ENCODE results near the gene SATB2.

GRCh38 chr2:199452991-199453379, 4.8 kb downstream of the SATB2 start:
- TF ChIP-seq, protein P1, sequence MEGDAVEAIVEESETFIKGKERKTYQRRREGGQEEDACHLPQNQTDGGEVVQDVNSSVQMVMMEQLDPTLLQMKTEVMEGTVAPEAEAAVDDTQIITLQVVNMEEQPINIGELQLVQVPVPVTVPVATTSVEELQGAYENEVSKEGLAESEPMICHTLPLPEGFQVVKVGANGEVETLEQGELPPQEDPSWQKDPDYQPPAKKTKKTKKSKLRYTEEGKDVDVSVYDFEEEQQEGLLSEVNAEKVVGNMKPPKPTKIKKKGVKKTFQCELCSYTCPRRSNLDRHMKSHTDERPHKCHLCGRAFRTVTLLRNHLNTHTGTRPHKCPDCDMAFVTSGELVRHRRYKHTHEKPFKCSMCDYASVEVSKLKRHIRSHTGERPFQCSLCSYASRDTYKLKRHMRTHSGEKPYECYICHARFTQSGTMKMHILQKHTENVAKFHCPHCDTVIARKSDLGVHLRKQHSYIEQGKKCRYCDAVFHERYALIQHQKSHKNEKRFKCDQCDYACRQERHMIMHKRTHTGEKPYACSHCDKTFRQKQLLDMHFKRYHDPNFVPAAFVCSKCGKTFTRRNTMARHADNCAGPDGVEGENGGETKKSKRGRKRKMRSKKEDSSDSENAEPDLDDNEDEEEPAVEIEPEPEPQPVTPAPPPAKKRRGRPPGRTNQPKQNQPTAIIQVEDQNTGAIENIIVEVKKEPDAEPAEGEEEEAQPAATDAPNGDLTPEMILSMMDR (conservative IDR thresholded peaks at IDR 0.05): no peak
- no peak for TF ChIP-seq ZFX (IDR thresholded peaks at IDR 0.05)

Measured in C4-2B (cell line).